ENCODE data around the gene LRRN4CL.

DNA sequence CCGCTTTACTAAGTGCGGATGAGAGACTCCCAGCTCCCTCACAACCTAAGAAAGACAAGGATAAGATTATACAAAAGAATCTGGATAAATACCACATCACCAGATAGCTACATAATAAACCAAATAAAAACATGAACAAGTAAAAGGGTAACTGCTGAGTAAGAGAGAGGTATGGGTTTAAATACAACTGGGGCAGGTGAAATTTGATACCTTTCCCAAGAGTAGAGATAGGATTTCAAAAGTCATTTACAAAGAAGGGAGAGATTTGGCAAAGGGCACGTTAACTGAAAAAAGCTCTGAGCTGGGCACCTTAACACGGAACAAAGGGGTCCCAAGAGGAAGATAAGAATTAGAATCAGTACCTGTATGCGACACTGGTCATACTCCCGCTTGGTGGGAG is 12.2 kb downstream of the LRRN4CL start:
- TF ChIP-seq, protein P1, sequence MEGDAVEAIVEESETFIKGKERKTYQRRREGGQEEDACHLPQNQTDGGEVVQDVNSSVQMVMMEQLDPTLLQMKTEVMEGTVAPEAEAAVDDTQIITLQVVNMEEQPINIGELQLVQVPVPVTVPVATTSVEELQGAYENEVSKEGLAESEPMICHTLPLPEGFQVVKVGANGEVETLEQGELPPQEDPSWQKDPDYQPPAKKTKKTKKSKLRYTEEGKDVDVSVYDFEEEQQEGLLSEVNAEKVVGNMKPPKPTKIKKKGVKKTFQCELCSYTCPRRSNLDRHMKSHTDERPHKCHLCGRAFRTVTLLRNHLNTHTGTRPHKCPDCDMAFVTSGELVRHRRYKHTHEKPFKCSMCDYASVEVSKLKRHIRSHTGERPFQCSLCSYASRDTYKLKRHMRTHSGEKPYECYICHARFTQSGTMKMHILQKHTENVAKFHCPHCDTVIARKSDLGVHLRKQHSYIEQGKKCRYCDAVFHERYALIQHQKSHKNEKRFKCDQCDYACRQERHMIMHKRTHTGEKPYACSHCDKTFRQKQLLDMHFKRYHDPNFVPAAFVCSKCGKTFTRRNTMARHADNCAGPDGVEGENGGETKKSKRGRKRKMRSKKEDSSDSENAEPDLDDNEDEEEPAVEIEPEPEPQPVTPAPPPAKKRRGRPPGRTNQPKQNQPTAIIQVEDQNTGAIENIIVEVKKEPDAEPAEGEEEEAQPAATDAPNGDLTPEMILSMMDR (IDR thresholded peaks at IDR 0.05), result no peak
- TF ChIP-seq POLR2A (IDR thresholded peaks at IDR 0.05), result no peak
